Activated CD4-positive, alpha-beta T cell treated with anti-CD3 and anti-CD28 coated beads, Interleukin-2, amount 50 U/mL, for 4 hours (primary cell): ENCODE results near the gene RD3L.
A peak's percentile ranks its signal among the peaks of the same experiment; 100 is the strongest.
"Not testable (repeated sequence)": the region's sequence is repeated elsewhere in the genome, so short reads cannot be mapped to it uniquely, and the experiment has no call there.

ENCODE experiments used
- DNase-seq, 2 experiments: peaks; one replicate each; pipeline ENCODE4 v3.0.0-alpha.2; 2020

The RD3L gene

GRCh38 chr14:103927566-103927965, 14.8 kb downstream of the RD3L start:
- no peak for DNase-seq

GRCh38 chr14:103925316-103925715, 17.0 kb downstream of the RD3L start:
- DNase-seq, result no peak

DNA sequence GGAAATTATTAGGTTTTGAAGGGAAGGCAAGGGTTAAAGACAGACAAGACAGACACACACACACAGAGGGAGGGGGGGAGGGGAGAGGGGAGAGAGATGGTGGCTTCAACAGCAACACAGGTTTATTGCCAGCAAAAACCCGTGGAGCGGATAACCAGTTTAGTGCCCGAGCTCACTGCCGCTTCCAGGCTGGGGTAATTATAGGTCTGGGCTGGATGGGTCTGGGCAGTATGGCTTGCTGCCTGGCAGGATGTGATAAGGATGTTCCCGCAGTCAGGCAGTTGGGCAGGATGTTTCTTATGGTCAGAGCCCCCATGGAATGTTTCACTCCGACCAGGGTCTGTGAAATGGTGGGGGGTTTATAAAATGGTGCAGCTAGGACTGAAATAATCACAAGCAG, 18.5 kb downstream of the RD3L start:
- no peak for DNase-seq

GRCh38 chr14:103921855-103922200, 20.5 kb downstream of the RD3L start:
- not testable (repeated sequence) for DNase-seq

- peak; percentile 90 to 91 for DNase-seq
These were observed 21.1 kb downstream of the RD3L start for GRCh38 chr14:103920981-103921854.

GRCh38 chr14:103916636-103917262, 25.6 kb downstream of the RD3L start:
- no peak for DNase-seq

GRCh38 chr14:103915616-103916015, 26.7 kb downstream of the RD3L start:
- DNase-seq, result no peak

DNA sequence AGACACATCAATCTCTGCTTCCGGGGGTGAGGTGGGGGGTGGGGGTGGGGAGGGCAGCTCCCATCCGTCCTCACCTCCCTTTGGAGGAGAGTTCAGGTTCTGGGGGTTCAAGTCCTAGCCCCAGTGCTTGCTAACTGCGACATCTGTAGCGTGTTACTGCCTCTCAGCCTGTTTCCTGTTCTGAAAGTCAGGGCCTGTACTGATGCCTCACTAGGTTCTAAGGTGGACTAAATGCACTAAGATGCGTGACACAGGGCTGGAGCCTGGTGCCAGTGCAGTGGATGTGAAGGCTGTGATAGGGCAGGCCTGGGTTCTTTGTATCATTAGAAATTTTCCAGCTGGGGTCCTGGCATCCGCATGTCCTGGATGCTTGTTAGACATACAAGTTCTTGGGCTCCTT, 31.3 kb downstream of the RD3L start:
- DNase-seq, result no peak

DNA sequence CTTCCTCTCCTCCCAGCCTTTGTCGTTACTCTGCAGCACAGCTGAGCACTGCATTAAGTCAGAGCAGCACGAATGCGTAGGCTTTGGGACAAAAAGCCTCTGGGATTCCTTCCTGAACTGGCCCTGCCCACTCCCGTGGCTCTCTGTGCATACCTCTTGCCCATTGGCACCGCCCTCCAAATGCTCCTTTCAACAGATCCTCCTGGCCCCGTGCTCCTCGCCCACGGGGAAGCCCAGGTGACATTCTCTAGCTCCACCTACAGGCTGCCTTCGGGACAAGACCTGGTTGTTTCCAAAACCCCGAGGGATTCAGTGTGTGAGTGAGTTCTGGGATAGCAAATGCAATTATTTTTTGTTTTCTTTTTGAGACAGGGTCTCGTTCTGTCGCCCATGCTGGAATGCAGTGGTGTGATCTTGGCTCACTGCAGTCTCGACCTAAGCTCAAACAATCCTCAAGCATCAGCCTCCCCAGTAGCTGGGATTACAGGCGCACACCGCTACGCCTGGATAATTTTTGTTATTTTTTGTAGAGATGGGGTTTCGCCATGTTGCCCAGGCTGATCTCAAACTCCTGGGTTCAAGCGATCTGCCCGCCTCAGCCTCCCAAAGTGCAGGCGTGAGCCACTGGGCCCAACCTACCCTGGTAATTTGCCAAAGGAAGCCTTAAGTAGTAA, 31.9 kb downstream of the RD3L start:
- peak; percentile 65 to 69 for DNase-seq

DNA sequence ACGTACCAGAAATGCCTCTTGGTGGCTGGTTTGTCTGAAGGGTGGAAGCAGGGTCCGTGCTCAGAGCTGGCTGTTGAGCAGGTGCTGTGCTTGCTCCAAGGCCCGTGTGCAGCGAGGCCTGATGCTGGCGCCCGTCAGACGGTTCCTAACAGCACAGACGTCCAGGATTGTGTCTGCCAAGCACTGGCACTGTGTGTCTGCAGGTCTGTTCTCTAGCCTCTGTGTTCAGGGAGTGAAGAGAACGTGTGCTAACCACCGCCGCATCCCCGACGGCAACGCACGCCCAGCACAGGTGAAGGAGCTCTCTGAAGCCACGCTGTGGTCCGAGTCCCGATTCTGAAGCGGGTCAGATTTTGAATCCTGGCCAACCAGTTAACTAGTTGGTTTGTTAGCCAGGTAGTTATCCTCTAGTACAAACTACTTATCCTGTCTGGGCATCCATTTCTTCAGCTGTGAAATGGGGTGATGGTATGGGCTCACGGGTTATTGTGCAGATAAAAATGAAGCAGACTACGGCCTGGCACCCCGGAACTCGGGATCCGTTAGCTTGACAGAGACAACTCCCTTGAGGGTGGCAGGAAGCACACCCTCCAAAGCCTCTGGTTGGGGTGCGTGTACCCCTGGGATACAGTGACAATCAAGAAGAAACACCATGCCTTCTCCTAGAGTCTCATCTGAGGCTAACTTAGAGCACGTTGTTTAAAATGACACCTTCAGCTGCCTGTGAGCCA, 32.6 kb downstream of the RD3L start:
- DNase-seq, result no peak

- DNase-seq, result peak; percentile 18 to 22
These were observed 33.7 kb downstream of the RD3L start for GRCh38 chr14:103908580-103908979.

DNA sequence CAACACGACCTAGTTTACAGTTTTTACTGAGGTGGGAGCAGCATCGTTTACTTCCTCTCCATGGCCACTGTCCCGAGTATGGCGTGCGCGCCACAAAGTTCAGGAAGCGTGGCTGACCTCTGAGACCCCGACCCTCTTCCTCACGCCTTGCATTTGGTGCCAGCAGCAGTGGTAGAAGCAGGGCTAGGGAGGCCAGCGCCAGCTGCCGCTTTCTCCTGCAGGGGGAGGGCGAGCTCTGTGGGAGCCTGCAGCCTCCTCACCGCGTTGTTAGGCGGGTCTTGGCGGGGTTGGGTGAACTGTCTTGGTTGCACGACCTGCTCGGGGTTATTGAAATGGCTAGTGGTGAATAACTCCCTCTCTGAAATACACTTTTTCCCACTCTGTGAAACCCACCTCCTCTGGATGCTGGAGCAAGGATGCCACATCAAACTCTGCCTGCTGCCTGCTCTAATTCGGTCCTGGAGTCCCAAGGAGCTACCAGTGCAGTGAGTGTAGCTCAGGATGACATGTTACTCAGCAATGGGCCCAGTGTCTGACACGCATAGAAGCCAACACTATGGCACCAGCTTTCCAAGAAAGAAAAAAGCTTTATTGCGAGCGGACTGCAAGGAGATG, 36.4 kb downstream of the RD3L start:
- DNase-seq, result peak in 1 of 2 experiments; percentile 11

- DNase-seq, result no peak
These were observed 37.7 kb downstream of the RD3L start for GRCh38 chr14:103904493-103905107.

DNA sequence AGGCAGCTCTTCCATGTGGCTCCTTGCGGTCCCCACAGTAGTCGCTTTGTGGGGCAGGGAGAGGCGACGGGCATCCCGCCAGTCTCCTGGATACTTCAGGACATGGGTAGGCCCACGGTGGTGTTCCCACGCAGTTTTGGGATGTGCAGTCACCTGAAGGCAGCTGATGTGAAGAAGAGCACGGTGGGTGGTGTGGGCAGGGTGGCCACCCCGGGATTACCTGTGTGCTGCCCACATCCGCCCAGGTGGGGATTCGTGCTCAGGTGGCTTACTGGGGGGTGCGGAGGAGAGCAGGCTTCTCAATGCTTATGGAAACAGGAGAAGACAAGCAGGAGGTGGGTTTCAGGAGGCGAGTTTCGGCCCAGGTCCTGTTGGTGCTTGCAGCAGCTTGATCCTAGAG, 42.5 kb downstream of the RD3L start:
- no peak for DNase-seq

DNA sequence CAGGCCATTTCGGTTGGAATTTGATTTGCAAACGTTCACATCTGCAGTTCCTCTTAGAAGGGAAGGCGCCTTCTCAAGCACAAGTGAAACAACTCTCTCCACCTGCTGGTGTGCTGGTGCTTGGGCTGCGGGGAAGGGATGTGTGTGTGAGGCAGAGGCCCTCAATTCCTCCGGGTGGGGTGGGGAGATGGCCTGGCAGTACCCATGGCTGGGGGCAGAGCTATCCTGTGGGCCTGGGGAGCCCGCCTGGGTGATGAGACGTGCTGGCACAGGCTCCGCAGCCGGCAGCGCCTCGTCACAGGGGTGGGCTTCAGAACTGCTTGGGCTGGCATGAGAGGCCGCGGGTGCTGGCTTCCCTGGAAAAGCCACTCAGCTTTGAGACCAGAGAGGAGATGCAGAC, 43.0 kb downstream of the RD3L start:
- DNase-seq, result no peak

DNA sequence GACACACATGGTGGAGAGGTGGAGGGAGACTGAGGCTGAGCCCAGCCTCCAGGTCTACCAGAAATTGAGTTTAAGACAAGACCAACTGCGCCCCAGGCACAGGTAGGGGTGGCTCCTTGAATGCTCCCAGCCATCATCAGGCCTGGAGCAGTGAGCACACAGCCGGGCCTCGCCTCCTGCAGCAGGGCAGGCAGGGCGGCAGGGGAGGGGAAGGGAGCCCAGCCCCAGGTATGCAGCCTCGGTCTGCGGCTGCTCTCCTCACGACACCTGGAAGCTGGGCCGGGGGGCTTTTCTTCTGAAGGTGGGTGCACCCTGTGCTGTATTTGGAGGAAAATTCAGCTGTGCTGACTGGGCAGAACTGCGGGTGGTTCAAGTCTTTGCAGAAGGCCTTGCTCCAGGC, 43.6 kb downstream of the RD3L start:
- no peak for DNase-seq

DNA sequence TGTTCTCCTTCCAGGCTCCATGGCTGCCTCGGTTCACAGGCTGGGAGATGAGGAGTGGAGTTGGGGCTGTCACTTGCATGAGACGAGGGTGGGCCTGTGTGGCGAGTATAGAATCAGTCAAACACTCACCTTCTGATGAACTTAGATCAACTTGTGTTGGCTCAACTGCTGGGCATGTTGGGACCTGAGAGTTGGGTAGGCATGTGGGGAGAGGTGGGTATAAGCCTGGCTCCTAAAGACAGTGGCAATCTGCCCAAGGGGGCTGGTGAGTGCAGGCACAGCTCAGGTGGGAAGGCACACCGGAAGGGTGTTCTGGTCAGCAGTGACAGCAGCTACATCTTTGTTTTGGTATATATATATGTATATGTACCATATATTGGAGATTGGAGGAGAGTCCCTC, 44.1 kb downstream of the RD3L start:
- no peak for DNase-seq

GRCh38 chr14:103897075-103897947, 45.0 kb downstream of the RD3L start:
- DNase-seq, result no peak

GRCh38 chr14:103896578-103896977, 45.8 kb downstream of the RD3L start:
- no peak for DNase-seq

DNA sequence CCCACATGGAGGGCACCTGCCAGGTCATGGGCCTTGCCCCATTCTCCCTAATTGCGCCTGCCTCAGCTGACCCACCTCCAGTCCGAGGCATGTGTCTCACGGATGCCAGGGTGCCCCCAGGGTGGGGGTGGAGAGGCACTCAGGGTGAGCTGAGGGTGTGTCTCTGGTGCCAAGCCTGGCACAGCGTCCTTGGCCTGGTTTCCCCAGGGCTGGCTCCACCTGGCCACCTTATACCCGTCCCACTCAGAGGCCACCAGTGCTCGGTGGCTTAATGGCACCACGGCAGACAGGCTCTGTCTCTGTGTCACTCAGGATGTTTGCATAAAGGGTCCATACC, 47.6 kb downstream of the RD3L start:
- no peak for DNase-seq

GRCh38 chr14:103894034-103894722, 48.2 kb downstream of the RD3L start:
- no peak for DNase-seq
